A673 (cell line): ENCODE measurements around the gene SYNJ1.

Source experiments
- EZH2 ChIP-seq: fragments of 200-600 bp; sonication (generic); IDR thresholded peaks from 2 replicates; pipeline ENCODE4 v1.6.1; 2017; ENCODE audit warnings: borderline replicate concordance, low read depth, mild to moderate bottlenecking, mixed read lengths, antibody characterized with exemption, low read length; ENCODE audit not compliant: poor library complexity, severe bottlenecking
- TF ChIP-seq, protein P1 (sequence below): fragments of 300-800, 200-600 bp; sonication (generic); conservative IDR thresholded peaks from 2 replicates; pipeline ENCODE4 v1.5.1; 2017; ENCODE audit warnings: low read depth, mild to moderate bottlenecking, antibody characterized with exemption, low read length, moderate library complexity, mixed read lengths

DNA sequence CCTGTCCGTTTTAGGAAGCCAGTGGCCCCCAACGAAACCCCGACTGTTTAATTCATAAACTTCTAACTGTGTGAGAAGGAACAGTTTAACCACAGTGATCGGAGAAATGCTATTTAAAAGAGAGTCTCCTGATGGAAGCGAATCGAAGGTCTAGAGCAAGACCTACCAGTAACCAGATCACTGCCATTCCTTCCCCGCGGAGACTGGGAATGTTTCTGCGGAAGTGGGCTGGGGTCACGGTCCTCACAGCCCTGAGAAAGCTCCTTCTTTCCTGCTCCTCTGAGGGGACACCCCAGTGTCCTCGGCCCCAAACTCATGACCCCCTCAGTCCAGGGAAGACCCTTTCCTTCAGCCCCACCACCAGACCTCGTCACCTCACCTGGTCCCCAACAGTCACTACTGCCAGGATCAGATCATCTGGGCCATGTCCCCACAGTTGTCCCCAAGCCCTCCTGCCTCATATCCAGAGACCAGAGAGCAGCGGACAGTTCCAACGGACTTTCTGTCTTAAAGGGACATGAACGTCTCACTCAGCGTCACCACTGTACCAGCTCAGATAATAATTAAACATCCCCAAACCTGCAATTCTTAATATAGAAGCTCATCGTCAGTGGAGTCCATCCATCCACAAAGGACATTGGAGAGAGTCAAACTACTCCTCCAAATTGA, 142.6 kb downstream of the SYNJ1 start, which contains the start of gene TCP10L:
- TF ChIP-seq, protein P1, sequence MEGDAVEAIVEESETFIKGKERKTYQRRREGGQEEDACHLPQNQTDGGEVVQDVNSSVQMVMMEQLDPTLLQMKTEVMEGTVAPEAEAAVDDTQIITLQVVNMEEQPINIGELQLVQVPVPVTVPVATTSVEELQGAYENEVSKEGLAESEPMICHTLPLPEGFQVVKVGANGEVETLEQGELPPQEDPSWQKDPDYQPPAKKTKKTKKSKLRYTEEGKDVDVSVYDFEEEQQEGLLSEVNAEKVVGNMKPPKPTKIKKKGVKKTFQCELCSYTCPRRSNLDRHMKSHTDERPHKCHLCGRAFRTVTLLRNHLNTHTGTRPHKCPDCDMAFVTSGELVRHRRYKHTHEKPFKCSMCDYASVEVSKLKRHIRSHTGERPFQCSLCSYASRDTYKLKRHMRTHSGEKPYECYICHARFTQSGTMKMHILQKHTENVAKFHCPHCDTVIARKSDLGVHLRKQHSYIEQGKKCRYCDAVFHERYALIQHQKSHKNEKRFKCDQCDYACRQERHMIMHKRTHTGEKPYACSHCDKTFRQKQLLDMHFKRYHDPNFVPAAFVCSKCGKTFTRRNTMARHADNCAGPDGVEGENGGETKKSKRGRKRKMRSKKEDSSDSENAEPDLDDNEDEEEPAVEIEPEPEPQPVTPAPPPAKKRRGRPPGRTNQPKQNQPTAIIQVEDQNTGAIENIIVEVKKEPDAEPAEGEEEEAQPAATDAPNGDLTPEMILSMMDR = no peak
- TF ChIP-seq EZH2 = no peak
